Measurements from ENCODE around the gene CNOT3. TPM values are rescaled to one million over a fixed set of nuclear protein-coding genes. Genes with fewer than 3 reads are reported as not detected.
A peak's percentile ranks its signal among the peaks of the same experiment; 100 is the strongest.
"Not testable (repeated sequence)": the region's sequence is repeated elsewhere in the genome, so short reads cannot be mapped to it uniquely, and the experiment has no call there.

The CNOT3 gene
- total RNA-seq, 1 donor from 2014 or later = 6.1 TPM

DNA sequence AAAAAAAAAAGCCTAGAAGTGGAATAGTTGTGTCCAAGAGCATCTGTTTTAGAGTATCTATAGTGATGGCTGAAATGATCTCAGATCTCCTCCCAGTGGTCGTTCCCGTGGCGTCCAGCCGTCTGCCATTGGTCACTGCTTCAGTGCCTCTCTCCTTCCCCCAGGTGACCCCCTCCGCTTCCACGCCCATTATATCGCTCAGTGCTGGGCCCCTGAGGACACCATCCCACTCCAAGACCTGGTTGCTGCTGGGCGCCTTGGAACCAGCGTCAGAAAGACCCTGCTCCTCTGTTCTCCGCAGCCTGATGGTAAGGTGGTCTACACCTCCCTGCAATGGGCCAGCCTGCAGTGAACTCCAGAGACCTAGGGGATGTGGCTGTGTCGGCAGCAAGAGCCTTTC is 55.4 kb downstream of the CNOT3 start:
- Histone ChIP-seq H3K36me3 (ENCODE audit: control insufficient read depth, insufficient read depth, low read length) (peaks cover 2% of the 10 kb centered on the region), H3K27me3 (ENCODE audit: control insufficient read depth, insufficient read depth, low read length) (no peaks in the 10 kb centered on the region), H3K4me3 (ENCODE audit: low read depth, low read length) (no peak overlapping the region)
- TF ChIP-seq, protein P1, sequence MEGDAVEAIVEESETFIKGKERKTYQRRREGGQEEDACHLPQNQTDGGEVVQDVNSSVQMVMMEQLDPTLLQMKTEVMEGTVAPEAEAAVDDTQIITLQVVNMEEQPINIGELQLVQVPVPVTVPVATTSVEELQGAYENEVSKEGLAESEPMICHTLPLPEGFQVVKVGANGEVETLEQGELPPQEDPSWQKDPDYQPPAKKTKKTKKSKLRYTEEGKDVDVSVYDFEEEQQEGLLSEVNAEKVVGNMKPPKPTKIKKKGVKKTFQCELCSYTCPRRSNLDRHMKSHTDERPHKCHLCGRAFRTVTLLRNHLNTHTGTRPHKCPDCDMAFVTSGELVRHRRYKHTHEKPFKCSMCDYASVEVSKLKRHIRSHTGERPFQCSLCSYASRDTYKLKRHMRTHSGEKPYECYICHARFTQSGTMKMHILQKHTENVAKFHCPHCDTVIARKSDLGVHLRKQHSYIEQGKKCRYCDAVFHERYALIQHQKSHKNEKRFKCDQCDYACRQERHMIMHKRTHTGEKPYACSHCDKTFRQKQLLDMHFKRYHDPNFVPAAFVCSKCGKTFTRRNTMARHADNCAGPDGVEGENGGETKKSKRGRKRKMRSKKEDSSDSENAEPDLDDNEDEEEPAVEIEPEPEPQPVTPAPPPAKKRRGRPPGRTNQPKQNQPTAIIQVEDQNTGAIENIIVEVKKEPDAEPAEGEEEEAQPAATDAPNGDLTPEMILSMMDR (IDR thresholded peaks at IDR 0.05; ENCODE audit: insufficient read depth, low read length, severe bottlenecking) = no peak
- no peak for FAIRE-seq
- DNase-seq (ENCODE audit: low read depth) = no peak

GRCh38 chr19:54194463-54194862 is 56.9 kb downstream of the CNOT3 start:
- not testable (repeated sequence) for FAIRE-seq; H3K36me3 ChIP-seq (ENCODE audit: control insufficient read depth, insufficient read depth, low read length); DNase-seq (ENCODE audit: low read depth); H3K4me3 ChIP-seq (ENCODE audit: low read depth, low read length); H3K27me3 ChIP-seq (ENCODE audit: control insufficient read depth, insufficient read depth, low read length)

GRCh38 chr19:54196536-54196935 is 59.0 kb downstream of the CNOT3 start:
- TF ChIP-seq, protein P1 (IDR thresholded peaks at IDR 0.05; ENCODE audit: insufficient read depth, low read length, severe bottlenecking) = no peak
- Histone ChIP-seq H3K36me3 (ENCODE audit: control insufficient read depth, insufficient read depth, low read length) (peaks cover 3% of the 10 kb centered on the region), H3K27me3 (ENCODE audit: control insufficient read depth, insufficient read depth, low read length) (no peaks in the 10 kb centered on the region), H3K4me3 (ENCODE audit: low read depth, low read length) (no peak overlapping the region)
- FAIRE-seq (no peak), DNase-seq (ENCODE audit: low read depth) (no peak)

DNA sequence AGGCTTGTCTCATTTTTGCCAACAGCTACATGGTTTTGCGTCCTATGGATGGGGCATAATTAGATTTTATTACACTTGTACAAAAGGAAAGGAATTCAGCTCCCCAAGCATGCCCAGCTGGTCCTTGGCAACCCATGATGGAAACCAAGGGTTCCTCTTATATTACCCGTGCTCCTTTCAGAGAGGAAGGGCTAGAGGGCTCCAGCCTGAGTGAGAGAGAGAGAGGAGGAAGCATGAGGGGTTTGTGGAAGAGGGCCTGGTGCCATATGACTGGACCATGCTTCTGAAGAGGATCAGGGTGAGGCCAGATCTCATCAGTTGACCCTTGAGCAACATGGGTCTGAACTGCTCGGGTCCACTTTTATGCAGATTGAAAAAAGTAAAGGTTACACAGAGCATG is 59.6 kb downstream of the CNOT3 start:
- FAIRE-seq (no peak), DNase-seq (ENCODE audit: low read depth) (no peak)
- Histone ChIP-seq H3K36me3 (ENCODE audit: control insufficient read depth, insufficient read depth, low read length) (peaks cover 7% of the 10 kb centered on the region), H3K27me3 (ENCODE audit: control insufficient read depth, insufficient read depth, low read length) (no peaks in the 10 kb centered on the region), H3K4me3 (ENCODE audit: low read depth, low read length) (no peak overlapping the region)
- TF ChIP-seq, protein P1 (IDR thresholded peaks at IDR 0.05; ENCODE audit: insufficient read depth, low read length, severe bottlenecking) = no peak

- Histone ChIP-seq H3K4me3 (ENCODE audit: low read depth, low read length) (no peak overlapping the region), H3K27me3 (ENCODE audit: control insufficient read depth, insufficient read depth, low read length) (no peaks in the 10 kb centered on the region), H3K36me3 (ENCODE audit: control insufficient read depth, insufficient read depth, low read length) (peaks cover 27% of the 10 kb centered on the region)
- DNase-seq (ENCODE audit: low read depth) = no peak
- TF ChIP-seq, protein P1 (IDR thresholded peaks at IDR 0.05; ENCODE audit: insufficient read depth, low read length, severe bottlenecking) = no peak
- FAIRE-seq = no peak
Measured at GRCh38 chr19:54199401-54199800, 61.8 kb downstream of the CNOT3 start.

DNA sequence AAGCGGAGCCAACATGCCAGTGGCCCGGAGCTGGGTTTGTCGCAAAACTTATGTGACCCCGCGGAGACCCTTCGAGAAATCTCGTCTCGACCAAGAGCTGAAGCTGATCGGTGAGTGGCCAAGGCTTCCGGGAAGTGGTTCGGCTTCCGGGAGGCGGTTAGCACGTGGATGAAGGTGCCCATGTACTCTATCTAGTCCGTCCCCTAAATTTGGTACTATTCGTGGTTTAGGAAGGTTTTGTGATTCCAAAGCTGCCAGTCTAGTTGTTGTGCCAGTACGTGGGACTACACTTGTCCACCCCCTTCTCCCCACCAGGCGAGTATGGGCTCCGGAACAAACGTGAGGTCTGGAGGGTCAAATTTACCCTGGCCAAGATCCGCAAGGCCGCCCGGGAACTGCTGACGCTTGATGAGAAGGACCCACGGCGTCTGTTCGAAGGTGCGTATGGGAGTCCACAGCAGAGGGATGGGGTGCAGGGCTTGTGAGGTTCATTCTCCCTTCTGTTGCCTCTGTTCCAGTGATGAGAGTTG is 63.7 kb downstream of the CNOT3 start:
- peaks cover 39% of the 10 kb centered on the region for H3K36me3 ChIP-seq (ENCODE audit: control insufficient read depth, insufficient read depth, low read length)
- H3K27me3 ChIP-seq (ENCODE audit: control insufficient read depth, insufficient read depth, low read length) = no peaks in the 10 kb centered on the region
- TF ChIP-seq, protein P1 (IDR thresholded peaks at IDR 0.05; ENCODE audit: insufficient read depth, low read length, severe bottlenecking) = no peak
- no peak for FAIRE-seq
- DNase-seq (ENCODE audit: low read depth) = no peak
- H3K4me3 ChIP-seq (ENCODE audit: low read depth, low read length) = peak overlapping the region; percentile 62
